T-helper 17 cell (primary cell): ENCODE results near the gene R3HDM4. TPM values are rescaled to one million over a fixed set of nuclear protein-coding genes. Genes with fewer than 3 reads are reported as not detected.
A peak's percentile ranks its signal among the peaks of the same experiment; 100 is the strongest.

Experiments used
- ATAC-seq: fragments of 150-1000 bp; cut with Tn5 transposase; 2 replicates; pipeline ENCODE4 v1.10.0; 2021; ENCODE audit warnings: mild to moderate bottlenecking, moderate library complexity
- DNase-seq, 3 donors: peaks; one replicate each; pipeline versions ENCODE4 v3.0.0 to v3.0.0-alpha.2; 2020 to 2021
- H3K9me3 ChIP-seq: one replicate; pipeline ENCODE4 v1.7.0; 2013; ENCODE audit warnings: low read length, mild to moderate bottlenecking; ENCODE audit not compliant: control insufficient read depth, poor library complexity, severe bottlenecking
- H3K27ac Mint-ChIP-seq: one replicate; pipeline ENCODE4 v1.8.0; 2022; ENCODE audit warnings: mild to moderate bottlenecking, moderate library complexity, mixed read lengths
- H3K27me3 Mint-ChIP-seq: one replicate; pipeline ENCODE4 v1.8.0; 2022; ENCODE audit warnings: mixed read lengths
- H3K36me3 Mint-ChIP-seq: one replicate; pipeline ENCODE4 v1.8.0; 2022; ENCODE audit warnings: low read depth, mixed read lengths
- H3K4me1 Mint-ChIP-seq: one replicate; pipeline ENCODE4 v1.8.0; 2022; ENCODE audit warnings: mild to moderate bottlenecking, mixed read lengths
- H3K4me3 Mint-ChIP-seq: one replicate; pipeline ENCODE4 v1.8.0; 2022; ENCODE audit warnings: mild to moderate bottlenecking, moderate library complexity, mixed read lengths
- total RNA-seq, 4 donors: library from RNA in 2 of 4; stranded (reverse) in 2 of 4; gene quantifications; one replicate each; pipeline ENCODE4 v1.2.3 and lab custom pipeline; 2022 to 2026

The R3HDM4 gene
- total RNA-seq, 2 donors from 2014 or later: 233 to 243 TPM

DNA sequence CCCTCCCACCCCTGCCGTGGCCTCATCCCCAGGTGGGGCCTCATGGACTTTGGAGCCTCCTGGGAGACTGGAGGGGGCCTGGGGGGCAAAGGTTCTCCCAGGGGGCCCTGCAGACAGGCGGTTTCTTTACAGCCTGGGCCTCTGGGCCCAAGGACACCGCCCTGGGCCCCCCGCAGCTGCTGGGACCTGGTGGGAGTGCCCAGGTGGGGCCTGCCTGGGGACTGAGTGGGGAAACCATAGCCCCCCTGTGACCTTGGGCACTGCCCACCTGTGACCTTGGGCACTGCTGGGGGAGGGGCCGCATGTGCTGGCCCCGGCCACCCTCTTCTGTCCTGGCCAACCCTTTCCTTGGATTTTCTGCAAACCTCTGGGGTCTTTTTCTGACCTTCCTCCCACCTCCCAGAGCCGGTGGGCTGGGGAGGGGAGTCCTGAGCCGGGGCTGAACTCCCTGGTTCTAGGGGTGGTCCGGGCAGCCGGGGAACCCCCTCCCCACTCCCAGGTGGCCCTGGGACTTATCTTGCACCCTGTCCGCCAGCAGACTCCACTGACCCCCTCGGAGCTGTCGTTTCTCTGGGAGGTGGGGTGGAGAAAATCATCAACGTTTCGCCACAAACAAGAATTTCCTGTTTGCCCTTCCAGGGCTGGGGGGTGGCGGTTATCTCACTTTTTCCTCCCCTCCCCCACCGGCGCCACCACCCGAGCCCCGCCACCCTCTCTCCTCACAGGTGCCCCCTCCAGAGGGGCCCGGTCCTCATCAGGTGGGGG is 39.8 kb upstream of the R3HDM4 start:
- DNase-seq (no peak), ATAC-seq (no peak)
- peak overlapping the region; percentile 75 for H3K4me3 Mint-ChIP-seq
- H3K27ac Mint-ChIP-seq: no peak overlapping the region
- no peaks in the 10 kb centered on the region for H3K9me3 ChIP-seq
- no peaks in the 10 kb centered on the region for H3K4me1 Mint-ChIP-seq
- no peaks in the 10 kb centered on the region for H3K27me3 Mint-ChIP-seq
- H3K36me3 Mint-ChIP-seq: no peaks in the 10 kb centered on the region

DNA sequence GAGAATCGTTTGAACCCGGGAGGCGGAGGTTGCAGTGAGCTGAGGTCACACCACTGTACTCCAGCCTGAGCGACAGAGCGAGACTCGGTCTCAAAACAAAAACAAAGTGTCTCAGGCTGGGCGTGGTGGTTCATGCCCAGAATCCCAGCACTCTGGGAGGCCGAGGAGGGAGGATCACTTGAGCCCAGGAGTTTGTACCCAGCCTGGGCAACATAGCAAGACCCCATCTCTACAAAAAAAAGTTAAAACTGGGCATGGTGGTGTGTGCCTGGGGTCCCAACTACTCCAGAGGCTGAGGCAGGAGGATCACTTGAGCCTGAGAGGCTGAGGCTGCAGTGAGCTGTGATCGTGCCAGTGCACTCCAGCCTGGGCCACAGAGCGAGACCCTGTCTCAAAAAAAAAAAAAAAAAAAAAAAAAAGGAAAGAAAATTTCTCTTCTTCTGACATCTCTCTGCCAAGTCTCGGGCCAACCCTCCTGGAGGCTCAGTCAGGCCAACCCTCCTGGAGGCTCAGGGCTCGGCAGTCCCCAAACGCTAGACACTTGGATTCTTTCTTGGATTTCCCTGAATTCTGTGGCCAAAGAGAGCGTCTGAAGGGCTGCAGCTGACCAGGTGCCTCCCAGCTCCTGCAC is 39.1 kb upstream of the R3HDM4 start:
- DNase-seq: no peak
- H3K27ac Mint-ChIP-seq: no peak overlapping the region
- peak overlapping the region; percentile 50 for H3K4me3 Mint-ChIP-seq
- H3K36me3 Mint-ChIP-seq: no peaks in the 10 kb centered on the region
- no peaks in the 10 kb centered on the region for H3K9me3 ChIP-seq
- no peaks in the 10 kb centered on the region for H3K27me3 Mint-ChIP-seq
- no peak for ATAC-seq
- no peaks in the 10 kb centered on the region for H3K4me1 Mint-ChIP-seq

DNA sequence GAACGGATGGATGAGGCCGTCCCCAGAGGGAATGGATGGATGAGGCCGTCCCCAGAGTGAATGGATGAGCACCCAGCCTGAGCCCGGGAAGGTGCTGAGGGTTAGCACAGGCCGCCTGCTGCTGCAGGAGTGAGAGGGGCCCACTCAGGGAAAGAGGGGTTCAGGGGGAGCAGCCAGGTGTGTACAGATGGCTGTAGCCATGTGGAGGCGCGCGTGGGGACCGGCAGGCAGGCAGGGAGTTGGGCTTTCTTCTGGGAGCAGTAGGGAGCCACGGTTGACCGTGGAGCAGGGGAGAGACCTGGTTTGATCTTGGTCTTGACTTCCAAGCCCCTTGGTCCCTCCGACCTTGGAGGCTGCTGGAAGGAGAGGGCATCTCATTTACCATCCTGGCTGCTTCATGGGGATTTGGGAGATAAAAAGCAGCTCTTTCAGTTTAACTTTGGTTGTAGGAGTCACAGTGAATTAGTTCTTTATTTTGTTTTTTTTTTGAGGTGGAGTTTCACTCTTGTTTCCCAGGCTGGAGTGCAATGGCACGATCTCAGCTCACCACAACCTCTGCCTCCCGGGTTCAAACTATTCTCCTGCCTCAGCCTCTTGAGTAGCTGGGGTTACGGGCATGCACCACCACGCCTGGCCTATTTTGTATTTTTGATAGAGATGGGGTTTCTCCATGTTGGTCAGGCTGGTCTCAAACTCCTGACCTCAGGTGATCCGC is 37.5 kb upstream of the R3HDM4 start:
- peak overlapping the region; percentile 32 for H3K27ac Mint-ChIP-seq
- H3K4me1 Mint-ChIP-seq: no peaks in the 10 kb centered on the region
- H3K27me3 Mint-ChIP-seq: no peaks in the 10 kb centered on the region
- H3K36me3 Mint-ChIP-seq: no peaks in the 10 kb centered on the region
- ATAC-seq (no peak), DNase-seq (no peak)
- H3K4me3 Mint-ChIP-seq: no peak overlapping the region
- no peaks in the 10 kb centered on the region for H3K9me3 ChIP-seq

DNA sequence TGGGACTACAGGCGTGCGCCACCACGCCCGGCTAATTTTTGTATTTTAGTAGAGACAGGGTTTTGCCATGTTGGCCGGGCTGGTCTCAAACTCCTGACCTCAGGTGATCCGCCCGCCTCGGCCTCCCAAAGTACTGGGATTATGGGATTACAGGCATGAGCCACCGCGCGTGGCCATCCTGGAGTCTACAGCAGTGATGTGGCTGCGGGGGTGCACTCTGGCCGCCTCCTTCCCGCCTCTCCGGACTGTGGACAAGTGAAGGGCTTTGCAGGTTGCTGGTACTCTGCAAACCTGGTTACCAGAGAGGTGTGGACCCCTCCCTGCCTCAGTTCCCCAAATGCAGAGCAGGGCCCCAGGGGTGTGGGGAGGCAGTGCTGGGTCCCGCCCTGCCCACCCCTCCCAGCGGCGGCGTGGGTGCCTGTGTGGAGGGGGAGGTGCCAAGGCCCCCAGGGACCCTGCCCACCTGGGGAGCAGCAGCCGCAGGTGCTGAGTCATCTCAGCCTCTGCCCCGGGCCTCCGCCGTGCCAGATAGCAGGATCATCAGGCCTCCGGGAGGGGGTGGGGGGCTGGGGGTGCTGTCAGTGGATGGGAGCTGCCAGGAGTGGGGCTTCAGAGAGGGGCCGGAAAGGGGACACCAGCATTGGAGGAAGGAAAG is 36.0 kb upstream of the R3HDM4 start:
- no peaks in the 10 kb centered on the region for H3K36me3 Mint-ChIP-seq
- H3K27ac Mint-ChIP-seq: no peak overlapping the region
- ATAC-seq: no peak
- H3K9me3 ChIP-seq: no peaks in the 10 kb centered on the region
- no peaks in the 10 kb centered on the region for H3K4me1 Mint-ChIP-seq
- H3K27me3 Mint-ChIP-seq: no peaks in the 10 kb centered on the region
- no peak for DNase-seq
- H3K4me3 Mint-ChIP-seq: no peak overlapping the region

DNA sequence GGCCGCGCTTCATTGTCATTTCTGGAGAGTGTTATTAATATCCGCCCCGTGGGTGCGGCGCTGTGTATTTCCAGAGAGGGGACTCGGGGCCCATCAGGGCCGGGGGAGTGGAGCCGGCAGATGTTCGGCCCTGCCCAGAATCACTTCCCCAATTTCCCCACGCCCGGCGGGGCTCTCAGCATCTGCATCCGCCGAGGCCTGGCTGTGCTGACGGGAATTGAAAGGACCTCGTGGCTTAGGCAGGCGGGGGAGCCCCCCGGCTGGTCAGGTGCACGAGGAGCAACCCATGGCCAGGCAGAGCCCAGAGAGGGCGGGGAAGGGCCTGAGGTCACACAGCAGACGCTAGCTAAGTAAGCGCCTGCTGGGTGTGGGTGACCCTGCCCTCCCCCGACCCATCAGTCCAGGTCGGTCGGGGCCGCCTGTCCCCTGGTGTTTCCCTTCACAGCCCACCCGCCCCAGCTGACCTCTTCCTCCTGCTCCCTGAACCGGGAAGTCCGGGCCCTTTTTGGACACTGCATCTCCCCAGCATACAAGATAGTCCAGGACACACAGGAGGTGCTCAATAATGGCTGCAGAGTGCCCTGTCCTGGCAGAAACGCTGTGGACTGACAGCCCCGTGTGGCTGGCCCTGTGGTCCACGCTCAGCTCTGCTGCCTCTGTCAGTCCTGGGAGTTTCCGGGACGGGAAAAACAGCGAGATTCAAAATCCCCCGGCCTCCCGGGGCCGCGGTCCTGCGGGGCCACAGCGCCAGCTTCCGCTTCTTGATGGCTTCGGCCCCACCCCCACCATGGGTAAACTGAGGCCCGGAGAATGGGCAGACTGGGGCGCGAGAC is 34.9 kb upstream of the R3HDM4 start:
- Mint-ChIP-seq H3K36me3 (no peaks in the 10 kb centered on the region), H3K27me3 (no peaks in the 10 kb centered on the region), H3K4me3 (no peak overlapping the region), H3K4me1 (no peaks in the 10 kb centered on the region), H3K27ac (no peak overlapping the region)
- H3K9me3 ChIP-seq: no peaks in the 10 kb centered on the region
- ATAC-seq (peak; percentile 81), DNase-seq (no peak)

DNA sequence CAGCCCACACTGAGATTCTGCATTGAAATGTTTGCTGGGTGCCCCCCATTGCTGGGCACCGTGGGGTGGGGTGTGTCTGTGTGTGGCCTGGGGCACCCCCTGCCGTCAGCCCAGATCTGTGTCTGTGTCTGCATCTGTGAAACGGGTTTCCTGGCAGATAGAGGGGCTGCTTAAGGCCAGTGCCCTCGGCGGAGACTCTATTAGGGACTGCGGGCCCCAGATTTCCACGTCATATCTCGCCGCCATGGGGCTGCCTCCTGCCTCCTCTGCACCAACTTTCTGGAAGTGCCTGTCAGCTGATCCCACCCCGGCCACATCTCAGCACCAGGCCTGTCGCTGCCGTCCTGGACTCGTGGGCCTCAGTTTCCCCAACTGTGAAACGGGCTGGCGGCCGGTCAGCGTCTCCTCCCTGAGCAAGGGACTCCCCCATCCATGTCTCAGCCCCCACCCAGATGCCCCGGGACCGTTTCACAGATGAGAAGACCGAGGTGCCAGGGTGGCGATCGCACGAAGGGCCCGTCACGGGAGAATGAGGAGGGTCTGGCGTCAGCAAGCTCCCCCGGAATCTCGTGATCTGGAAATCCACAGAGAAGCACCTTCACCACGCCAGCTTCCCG is 34.2 kb upstream of the R3HDM4 start:
- Mint-ChIP-seq H3K27me3 (no peaks in the 10 kb centered on the region), H3K36me3 (no peaks in the 10 kb centered on the region), H3K4me1 (no peaks in the 10 kb centered on the region), H3K4me3 (no peak overlapping the region), H3K27ac (no peak overlapping the region)
- DNase-seq: no peak
- H3K9me3 ChIP-seq: no peaks in the 10 kb centered on the region
- peak; percentile 27 for ATAC-seq

DNA sequence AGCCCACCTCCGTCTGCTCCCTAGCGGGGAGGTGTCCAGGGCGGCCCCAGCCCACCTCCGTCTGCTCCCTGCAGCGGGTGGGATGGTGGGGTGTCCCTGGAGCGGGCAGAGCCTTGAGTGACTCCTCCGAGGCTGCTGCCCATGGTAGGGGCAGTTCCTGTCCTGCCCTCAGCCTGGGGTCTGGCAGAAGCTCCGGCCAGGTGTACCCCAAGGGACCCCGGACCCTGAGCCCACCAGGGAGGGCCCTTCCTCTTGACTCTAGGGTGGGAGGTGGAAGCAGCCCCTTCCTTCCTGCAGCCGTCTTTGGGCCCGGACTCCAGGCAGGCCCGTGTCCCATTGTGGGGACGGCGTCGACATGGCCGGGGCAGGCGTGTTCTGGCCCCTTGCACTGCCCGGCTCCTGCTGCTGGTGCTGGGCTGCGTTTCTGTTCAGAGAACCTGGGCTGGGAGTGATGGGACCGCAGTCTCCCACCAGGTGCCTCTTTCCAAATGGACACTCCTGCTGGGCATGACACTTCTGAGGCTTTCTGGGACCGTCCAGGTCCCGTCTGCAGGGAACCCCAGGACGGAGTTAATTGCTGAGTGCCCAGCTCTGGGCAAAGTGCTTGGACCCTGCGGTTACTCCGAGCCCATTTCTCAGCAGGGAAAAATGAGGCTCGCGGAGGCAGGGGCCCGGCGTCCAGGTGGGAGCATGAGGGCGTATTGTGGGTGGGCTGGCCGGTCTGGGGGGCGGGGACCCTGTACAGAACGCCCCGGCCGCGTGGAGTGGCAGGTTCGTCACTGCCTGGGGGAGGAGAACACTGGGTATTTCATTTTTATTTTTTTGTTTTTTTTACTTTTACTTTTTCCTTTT is 32.6 kb upstream of the R3HDM4 start:
- Mint-ChIP-seq H3K36me3 (no peaks in the 10 kb centered on the region), H3K4me1 (peaks cover 7% of the 10 kb centered on the region), H3K27ac (no peak overlapping the region), H3K4me3 (no peak overlapping the region), H3K27me3 (no peaks in the 10 kb centered on the region)
- H3K9me3 ChIP-seq: no peaks in the 10 kb centered on the region
- no peak for ATAC-seq
- DNase-seq: no peak

DNA sequence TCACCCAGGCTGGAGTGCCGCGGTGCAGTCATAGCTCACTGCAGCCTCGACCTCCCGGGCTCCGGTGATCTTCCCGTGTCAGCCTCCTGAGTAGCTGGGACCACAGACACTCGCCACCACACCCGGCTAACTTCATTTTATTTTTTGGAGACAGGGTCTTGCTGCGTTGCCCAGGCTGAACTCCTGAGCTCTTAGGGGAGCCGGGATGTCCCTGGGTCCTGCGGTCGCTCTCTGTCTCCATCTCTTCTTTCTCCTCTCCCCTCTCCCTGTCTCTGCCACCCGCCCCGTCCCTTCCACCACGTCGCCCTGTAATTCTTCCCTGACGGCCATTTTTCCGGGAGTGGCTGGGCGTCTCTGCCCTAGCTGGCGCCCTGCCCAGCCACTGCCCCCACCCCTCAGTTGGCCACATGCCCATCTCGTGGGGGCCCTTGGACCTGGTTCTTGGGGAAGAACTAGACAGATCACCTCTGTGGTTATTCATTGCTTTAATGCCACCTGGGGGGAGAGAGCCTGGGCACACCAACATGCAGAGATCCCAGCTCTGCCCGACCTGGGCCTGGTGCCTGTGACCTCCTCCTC is 31.7 kb upstream of the R3HDM4 start:
- Mint-ChIP-seq H3K27ac (no peak overlapping the region), H3K4me1 (peaks cover 15% of the 10 kb centered on the region), H3K27me3 (no peaks in the 10 kb centered on the region), H3K36me3 (no peaks in the 10 kb centered on the region), H3K4me3 (no peak overlapping the region)
- ATAC-seq (no peak), DNase-seq (no peak)
- H3K9me3 ChIP-seq: no peaks in the 10 kb centered on the region

DNA sequence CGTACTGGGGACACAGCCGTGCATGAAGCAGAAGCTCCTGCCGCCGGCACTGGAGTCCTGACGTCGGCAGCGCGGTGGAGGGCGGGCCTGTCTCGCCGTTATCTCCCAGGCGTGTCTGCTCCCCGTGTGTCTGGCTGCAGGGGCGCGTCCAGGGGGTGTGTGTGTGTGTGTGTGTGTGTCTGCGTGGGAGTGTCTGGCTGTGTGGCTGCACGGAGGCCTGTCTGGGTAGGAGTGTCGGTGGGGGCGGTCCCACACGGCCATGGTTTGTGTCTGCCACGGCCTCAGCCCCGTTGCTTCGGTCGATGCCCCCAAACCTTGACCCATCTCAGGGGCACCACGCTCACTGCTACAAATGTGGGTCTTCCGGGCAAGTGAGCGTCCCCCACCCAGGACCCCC is 31.1 kb upstream of the R3HDM4 start:
- Mint-ChIP-seq H3K4me1 (peaks cover 17% of the 10 kb centered on the region), H3K27me3 (no peaks in the 10 kb centered on the region), H3K4me3 (no peak overlapping the region), H3K27ac (no peak overlapping the region), H3K36me3 (no peaks in the 10 kb centered on the region)
- DNase-seq (no peak), ATAC-seq (no peak)
- H3K9me3 ChIP-seq: no peaks in the 10 kb centered on the region

DNA sequence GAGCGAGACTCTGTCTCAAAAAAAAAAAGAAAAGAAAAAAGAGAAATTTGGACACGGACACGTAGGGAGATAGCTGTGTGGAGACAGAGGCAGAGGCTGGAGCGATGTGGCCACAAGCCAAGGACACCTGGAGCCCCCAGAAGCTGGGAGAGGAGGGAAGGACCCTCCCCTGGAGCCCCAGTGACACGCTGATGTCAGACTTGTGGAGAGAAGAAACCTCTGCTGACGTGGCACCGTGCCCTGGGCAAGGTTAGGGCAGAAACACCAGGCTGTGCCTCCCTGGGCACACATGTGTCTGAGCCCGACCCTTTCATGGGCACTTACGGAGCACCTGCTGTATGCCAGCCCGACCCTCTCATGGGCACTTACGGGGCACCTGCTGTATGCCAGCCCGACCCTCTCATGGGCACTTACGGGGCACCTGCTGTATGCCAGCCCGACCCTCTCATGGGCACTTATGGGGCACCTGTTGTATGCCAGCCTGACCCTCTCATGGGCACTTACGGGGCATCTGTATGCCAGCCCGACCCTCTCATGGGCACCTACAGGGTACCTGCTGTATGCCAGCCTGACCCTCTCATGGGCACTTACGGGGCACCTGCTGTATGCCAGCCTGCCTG is 30.6 kb upstream of the R3HDM4 start:
- H3K9me3 ChIP-seq: no peaks in the 10 kb centered on the region
- DNase-seq (no peak), ATAC-seq (no peak)
- Mint-ChIP-seq H3K36me3 (no peaks in the 10 kb centered on the region), H3K27ac (no peak overlapping the region), H3K4me3 (no peak overlapping the region), H3K27me3 (no peaks in the 10 kb centered on the region), H3K4me1 (peaks cover 17% of the 10 kb centered on the region)

DNA sequence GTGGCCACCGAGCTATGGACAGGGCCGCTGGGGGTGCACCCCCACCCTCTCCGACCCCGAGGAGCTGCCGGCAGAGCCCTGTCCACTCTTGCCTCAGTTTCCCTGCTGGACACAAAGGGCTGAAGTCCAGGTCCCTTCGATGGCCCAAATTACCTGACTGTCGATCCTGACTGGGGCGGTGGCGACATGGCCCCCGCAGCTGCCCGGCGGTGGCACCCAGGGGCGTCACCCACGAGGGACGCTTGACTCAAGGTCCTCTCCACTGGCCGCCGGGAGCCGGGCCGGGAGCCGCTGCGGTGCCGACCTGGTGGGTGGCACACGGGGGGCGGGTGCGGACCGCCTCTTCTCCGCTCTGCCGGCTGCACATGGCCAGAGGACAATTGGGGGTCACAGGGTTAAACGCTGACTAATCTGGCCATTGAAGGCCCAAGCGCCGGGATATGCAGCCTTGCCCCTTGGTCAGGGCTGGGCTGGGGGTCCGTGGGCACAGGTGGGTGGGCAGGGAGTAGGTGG is 29.2 kb upstream of the R3HDM4 start:
- no peaks in the 10 kb centered on the region for H3K9me3 ChIP-seq
- peaks cover 2% of the 10 kb centered on the region for H3K36me3 Mint-ChIP-seq
- H3K4me3 Mint-ChIP-seq: no peak overlapping the region
- DNase-seq: no peak
- H3K27me3 Mint-ChIP-seq: no peaks in the 10 kb centered on the region
- ATAC-seq: no peak
- peak overlapping the region; percentile 60 for H3K27ac Mint-ChIP-seq
- H3K4me1 Mint-ChIP-seq: peaks cover 20% of the 10 kb centered on the region
